ENCODE data around the gene DHX30. TPM values are rescaled to one million over a fixed set of nuclear protein-coding genes. Genes with fewer than 3 reads are reported as not detected.

The DHX30 gene
- total and polyA plus RNA-seq, 2 of the 8 experiments (the other 6 are each of a cell fraction or from before 2014, with no cell fraction given) = 82.4 to 97.9 TPM

DNA sequence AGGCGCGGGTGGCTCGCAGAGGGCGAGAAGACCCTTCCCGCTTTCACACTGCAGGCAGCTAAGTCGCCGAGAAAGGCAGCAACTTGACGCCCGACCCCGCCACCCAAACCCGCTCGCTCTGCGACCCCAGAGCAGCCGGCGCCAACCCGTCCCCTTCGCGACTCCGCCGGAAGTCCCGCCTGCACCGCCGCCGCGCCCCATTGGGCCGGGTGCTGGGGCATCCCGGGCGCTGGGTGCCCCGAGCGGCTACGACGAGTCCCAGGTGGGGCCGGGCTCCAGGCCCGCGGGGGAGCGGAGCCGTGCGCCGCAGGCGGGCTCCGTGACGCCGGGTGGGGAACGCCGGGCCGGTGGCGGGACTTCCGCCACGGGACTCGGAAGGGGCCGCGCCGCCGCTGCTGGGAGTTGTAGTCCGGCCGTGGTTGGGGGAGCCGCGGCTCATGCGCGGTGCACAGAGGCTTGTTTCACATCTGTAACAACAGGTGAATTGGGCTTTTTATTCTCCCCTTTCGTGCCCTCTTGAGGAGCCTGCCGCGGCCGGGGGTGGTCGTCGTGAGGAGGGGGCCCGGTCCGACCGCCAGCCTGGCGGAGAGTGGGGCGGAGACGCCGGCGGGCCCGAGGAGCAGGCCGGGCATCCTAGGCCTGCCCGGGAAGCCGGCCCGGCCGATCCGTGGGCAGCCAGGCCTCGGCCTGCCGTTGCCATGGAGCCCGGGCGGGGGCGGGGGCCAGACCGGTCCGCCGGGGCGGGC is at the start of gene DHX30 (continued):
- TF ChIP-seq SIX5 (IDR thresholded peaks at IDR 0.05; ENCODE audit: low read depth, low read length) (peak; percentile 46), ATF3 (IDR thresholded peaks at IDR 0.05; ENCODE audit: insufficient read depth, low read depth, low read length) (no peak), ASH2L (IDR thresholded peaks at IDR 0.05; ENCODE audit: low read length) (peak; percentile 59), BRCA1 (IDR thresholded peaks at IDR 0.05; ENCODE audit: low read depth, low read length) (no peak), USF2 (IDR thresholded peaks at IDR 0.05; ENCODE audit: low read length) (no peak), BACH1 (IDR thresholded peaks at IDR 0.05; ENCODE audit: low read length) (no peak), BCL11A (IDR thresholded peaks at IDR 0.05; ENCODE audit: low read depth in 2 of 2, low read length in 2 of 2) (no peak), CEBPB (IDR thresholded peaks at IDR 0.05; ENCODE audit: low read depth, low read length) (no peak)
- TF ChIP-seq, protein P1, sequence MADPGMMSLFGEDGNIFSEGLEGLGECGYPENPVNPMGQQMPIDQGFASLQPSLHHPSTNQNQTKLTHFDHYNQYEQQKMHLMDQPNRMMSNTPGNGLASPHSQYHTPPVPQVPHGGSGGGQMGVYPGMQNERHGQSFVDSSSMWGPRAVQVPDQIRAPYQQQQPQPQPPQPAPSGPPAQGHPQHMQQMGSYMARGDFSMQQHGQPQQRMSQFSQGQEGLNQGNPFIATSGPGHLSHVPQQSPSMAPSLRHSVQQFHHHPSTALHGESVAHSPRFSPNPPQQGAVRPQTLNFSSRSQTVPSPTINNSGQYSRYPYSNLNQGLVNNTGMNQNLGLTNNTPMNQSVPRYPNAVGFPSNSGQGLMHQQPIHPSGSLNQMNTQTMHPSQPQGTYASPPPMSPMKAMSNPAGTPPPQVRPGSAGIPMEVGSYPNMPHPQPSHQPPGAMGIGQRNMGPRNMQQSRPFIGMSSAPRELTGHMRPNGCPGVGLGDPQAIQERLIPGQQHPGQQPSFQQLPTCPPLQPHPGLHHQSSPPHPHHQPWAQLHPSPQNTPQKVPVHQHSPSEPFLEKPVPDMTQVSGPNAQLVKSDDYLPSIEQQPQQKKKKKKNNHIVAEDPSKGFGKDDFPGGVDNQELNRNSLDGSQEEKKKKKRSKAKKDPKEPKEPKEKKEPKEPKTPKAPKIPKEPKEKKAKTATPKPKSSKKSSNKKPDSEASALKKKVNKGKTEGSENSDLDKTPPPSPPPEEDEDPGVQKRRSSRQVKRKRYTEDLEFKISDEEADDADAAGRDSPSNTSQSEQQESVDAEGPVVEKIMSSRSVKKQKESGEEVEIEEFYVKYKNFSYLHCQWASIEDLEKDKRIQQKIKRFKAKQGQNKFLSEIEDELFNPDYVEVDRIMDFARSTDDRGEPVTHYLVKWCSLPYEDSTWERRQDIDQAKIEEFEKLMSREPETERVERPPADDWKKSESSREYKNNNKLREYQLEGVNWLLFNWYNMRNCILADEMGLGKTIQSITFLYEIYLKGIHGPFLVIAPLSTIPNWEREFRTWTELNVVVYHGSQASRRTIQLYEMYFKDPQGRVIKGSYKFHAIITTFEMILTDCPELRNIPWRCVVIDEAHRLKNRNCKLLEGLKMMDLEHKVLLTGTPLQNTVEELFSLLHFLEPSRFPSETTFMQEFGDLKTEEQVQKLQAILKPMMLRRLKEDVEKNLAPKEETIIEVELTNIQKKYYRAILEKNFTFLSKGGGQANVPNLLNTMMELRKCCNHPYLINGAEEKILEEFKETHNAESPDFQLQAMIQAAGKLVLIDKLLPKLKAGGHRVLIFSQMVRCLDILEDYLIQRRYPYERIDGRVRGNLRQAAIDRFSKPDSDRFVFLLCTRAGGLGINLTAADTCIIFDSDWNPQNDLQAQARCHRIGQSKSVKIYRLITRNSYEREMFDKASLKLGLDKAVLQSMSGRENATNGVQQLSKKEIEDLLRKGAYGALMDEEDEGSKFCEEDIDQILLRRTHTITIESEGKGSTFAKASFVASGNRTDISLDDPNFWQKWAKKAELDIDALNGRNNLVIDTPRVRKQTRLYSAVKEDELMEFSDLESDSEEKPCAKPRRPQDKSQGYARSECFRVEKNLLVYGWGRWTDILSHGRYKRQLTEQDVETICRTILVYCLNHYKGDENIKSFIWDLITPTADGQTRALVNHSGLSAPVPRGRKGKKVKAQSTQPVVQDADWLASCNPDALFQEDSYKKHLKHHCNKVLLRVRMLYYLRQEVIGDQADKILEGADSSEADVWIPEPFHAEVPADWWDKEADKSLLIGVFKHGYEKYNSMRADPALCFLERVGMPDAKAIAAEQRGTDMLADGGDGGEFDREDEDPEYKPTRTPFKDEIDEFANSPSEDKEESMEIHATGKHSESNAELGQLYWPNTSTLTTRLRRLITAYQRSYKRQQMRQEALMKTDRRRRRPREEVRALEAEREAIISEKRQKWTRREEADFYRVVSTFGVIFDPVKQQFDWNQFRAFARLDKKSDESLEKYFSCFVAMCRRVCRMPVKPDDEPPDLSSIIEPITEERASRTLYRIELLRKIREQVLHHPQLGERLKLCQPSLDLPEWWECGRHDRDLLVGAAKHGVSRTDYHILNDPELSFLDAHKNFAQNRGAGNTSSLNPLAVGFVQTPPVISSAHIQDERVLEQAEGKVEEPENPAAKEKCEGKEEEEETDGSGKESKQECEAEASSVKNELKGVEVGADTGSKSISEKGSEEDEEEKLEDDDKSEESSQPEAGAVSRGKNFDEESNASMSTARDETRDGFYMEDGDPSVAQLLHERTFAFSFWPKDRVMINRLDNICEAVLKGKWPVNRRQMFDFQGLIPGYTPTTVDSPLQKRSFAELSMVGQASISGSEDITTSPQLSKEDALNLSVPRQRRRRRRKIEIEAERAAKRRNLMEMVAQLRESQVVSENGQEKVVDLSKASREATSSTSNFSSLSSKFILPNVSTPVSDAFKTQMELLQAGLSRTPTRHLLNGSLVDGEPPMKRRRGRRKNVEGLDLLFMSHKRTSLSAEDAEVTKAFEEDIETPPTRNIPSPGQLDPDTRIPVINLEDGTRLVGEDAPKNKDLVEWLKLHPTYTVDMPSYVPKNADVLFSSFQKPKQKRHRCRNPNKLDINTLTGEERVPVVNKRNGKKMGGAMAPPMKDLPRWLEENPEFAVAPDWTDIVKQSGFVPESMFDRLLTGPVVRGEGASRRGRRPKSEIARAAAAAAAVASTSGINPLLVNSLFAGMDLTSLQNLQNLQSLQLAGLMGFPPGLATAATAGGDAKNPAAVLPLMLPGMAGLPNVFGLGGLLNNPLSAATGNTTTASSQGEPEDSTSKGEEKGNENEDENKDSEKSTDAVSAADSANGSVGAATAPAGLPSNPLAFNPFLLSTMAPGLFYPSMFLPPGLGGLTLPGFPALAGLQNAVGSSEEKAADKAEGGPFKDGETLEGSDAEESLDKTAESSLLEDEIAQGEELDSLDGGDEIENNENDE (IDR thresholded peaks at IDR 0.05; ENCODE audit: insufficient replicate concordance, low read length) = no peak
